Ishikawa (cell line): ENCODE measurements around the gene TYK2.

ENCODE experiments used
- CEBPB ChIP-seq: IDR thresholded peaks from 2 replicates; pipeline ENCODE4 v1.6.1; 2012
- CREB1 ChIP-seq: IDR thresholded peaks from 2 replicates; pipeline ENCODE4 v1.6.1; 2012; ENCODE audit warnings: low read depth
- EGR1 ChIP-seq: IDR thresholded peaks from 2 replicates; pipeline ENCODE4 v1.6.1; 2012
- EP300 ChIP-seq: IDR thresholded peaks from 2 replicates; pipeline ENCODE4 v1.6.1; 2012; ENCODE audit warnings: borderline replicate concordance
- FOXM1 ChIP-seq: IDR thresholded peaks from 2 replicates; pipeline ENCODE4 v1.6.1; 2012; ENCODE audit warnings: low read depth, borderline replicate concordance
- NFIC ChIP-seq: IDR thresholded peaks from 2 replicates; pipeline ENCODE4 v1.6.1; 2012
- RAD21 ChIP-seq: IDR thresholded peaks from 2 replicates; pipeline ENCODE4 v1.6.1; 2012; ENCODE audit warnings: low read depth
- TAF1 ChIP-seq: IDR thresholded peaks from 2 replicates; pipeline ENCODE4 v1.6.1; 2012; ENCODE audit warnings: low read depth, mild to moderate bottlenecking
- TCF12 ChIP-seq: IDR thresholded peaks from 2 replicates; pipeline ENCODE4 v1.6.1; 2012; ENCODE audit warnings: low read depth
- TEAD4 ChIP-seq: IDR thresholded peaks from 2 replicates; pipeline ENCODE4 v1.6.1; 2012
- YY1 ChIP-seq: IDR thresholded peaks from 2 replicates; pipeline ENCODE4 v1.6.1; 2012; ENCODE audit warnings: low read depth
- ZBTB7A ChIP-seq: IDR thresholded peaks from 2 replicates; pipeline ENCODE4 v1.6.1; 2012; ENCODE audit warnings: low read depth
- TF ChIP-seq, protein P1 (sequence below): IDR thresholded peaks from 2 replicates; pipeline ENCODE4 v1.6.1; 2012
- TF ChIP-seq, protein P2 (sequence below): IDR thresholded peaks from 2 replicates; pipeline ENCODE4 v1.6.1; 2012; ENCODE audit warnings: low read depth, mild to moderate bottlenecking
- TF ChIP-seq, protein P3 (sequence below): IDR thresholded peaks from 2 replicates; pipeline ENCODE4 v1.6.1; 2012

TYK2 gene

DNA sequence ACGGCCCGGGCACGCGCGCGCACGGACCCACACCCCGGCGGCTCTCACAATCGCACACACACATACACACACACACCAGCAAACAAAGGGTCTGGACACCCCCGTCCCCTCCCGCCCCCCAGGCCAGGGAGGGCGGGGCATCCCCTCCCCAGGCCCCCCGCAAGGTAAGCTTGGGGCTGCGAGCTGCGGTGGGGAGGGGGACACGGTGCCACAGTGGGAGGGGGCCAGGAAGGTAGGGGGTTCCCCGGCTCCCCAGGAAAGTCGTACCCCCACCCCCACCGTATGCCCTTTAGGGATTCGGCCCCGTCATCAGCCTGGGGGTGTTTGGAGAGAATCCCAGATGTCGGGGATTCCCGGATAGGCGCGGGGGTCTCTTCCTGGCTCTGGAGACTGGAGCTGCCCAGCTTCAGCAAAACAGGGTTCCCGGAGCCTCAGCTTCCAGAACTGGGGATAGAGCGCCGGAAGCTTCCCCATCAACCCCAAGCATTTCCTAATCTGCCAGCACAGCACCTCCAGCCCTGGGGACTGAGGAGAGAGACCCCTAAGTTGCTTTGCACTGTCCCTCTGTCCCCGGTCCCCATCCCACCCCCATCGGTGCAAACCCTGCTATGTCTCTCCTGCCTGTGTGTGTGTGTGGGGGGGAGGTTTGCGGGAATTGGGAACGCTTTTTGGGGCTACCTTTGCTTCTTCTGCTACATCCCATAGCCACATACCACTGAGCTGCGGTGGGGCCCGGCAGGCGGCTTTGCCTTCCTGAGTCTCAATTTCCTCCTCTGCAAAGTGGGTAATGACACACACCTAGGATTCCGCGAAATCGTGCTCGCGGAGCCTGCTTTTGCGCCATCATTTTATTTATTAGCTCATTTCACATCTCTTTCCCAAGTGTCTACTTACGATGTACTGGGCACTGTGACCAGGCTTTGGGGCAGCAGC is 24.8 kb upstream of the TYK2 start:
- TF ChIP-seq NFIC (no peak), EGR1 (no peak), CREB1 (no peak), TAF1 (no peak)
- TF ChIP-seq, protein P1, sequence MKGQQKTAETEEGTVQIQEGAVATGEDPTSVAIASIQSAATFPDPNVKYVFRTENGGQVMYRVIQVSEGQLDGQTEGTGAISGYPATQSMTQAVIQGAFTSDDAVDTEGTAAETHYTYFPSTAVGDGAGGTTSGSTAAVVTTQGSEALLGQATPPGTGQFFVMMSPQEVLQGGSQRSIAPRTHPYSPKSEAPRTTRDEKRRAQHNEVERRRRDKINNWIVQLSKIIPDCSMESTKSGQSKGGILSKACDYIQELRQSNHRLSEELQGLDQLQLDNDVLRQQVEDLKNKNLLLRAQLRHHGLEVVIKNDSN = no peak
- TF ChIP-seq, protein P2, sequence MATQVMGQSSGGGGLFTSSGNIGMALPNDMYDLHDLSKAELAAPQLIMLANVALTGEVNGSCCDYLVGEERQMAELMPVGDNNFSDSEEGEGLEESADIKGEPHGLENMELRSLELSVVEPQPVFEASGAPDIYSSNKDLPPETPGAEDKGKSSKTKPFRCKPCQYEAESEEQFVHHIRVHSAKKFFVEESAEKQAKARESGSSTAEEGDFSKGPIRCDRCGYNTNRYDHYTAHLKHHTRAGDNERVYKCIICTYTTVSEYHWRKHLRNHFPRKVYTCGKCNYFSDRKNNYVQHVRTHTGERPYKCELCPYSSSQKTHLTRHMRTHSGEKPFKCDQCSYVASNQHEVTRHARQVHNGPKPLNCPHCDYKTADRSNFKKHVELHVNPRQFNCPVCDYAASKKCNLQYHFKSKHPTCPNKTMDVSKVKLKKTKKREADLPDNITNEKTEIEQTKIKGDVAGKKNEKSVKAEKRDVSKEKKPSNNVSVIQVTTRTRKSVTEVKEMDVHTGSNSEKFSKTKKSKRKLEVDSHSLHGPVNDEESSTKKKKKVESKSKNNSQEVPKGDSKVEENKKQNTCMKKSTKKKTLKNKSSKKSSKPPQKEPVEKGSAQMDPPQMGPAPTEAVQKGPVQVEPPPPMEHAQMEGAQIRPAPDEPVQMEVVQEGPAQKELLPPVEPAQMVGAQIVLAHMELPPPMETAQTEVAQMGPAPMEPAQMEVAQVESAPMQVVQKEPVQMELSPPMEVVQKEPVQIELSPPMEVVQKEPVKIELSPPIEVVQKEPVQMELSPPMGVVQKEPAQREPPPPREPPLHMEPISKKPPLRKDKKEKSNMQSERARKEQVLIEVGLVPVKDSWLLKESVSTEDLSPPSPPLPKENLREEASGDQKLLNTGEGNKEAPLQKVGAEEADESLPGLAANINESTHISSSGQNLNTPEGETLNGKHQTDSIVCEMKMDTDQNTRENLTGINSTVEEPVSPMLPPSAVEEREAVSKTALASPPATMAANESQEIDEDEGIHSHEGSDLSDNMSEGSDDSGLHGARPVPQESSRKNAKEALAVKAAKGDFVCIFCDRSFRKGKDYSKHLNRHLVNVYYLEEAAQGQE = no peak
- TF ChIP-seq, protein P3, sequence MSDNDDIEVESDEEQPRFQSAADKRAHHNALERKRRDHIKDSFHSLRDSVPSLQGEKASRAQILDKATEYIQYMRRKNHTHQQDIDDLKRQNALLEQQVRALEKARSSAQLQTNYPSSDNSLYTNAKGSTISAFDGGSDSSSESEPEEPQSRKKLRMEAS = no peak

DNA sequence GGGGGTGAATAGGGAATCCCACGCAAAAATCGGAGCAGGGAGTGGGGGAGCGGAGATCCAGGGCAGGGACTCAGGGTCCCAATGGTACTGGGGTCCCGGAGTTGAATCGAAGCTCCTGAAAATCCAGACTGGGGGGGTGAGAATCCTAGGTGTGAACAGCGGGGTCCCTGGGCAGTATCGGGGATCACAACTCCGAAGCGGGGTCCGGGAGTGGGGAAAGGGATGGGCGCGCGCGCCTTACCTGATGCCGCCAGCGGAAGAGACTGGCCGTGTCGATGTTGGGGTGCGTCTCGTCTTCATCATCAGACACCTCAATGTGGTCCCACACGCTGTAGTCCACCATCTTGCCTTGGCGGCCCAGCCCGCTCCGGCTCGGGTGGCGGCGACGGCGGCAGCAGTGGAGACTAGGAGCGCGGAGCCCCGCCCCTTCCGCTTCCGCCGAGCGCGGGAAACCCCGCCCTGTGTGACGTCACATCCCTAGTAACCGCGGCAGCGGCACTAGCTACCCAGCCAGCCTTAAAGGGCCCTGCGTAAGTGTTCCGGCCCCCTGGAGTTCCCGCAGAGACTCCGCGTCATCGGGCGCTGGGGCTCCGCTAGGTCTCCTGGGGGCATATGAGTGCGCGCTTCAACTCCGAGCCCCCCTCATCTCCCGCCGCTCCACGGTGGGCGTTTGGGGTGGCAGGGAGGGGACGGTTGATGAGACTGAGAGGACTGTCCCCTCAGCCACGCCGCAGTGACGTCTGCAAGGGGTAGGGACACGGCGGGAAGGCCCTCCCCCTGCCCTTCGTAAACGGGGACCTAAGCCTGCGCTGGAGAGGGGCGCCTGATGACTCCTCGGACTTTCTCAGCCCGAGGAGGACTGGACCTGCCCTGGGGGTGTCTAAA is 23.0 kb upstream of the TYK2 start, which contains the start of gene CDC37:
TSS of gene CDC37 (minus strand) at position 406 of the 885 bp plus-strand sequence. CDS start at position 343, 63 bp downstream.
- TF ChIP-seq ZBTB7A (no peak), FOXM1 (no peak), TAF1 (peak; percentile 91), RAD21 (no peak), TCF12 (no peak), CREB1 (peak; percentile 80), EGR1 (no peak), NFIC (0 out of 2 replicates have a peak, but pooled peaks have one; percentile 25), YY1 (peak; percentile 88), EP300 (0 out of 2 replicates have a peak, but pooled peaks have one; percentile 41), TEAD4 (no peak), CEBPB (no peak)
- TF ChIP-seq, protein P3 = peak; percentile 61; the same call in 1 of the 2 replicates
- TF ChIP-seq, protein P2 = no peak
- TF ChIP-seq, protein P1 = 0 out of 2 replicates have a peak, but pooled peaks have one; percentile 30

DNA sequence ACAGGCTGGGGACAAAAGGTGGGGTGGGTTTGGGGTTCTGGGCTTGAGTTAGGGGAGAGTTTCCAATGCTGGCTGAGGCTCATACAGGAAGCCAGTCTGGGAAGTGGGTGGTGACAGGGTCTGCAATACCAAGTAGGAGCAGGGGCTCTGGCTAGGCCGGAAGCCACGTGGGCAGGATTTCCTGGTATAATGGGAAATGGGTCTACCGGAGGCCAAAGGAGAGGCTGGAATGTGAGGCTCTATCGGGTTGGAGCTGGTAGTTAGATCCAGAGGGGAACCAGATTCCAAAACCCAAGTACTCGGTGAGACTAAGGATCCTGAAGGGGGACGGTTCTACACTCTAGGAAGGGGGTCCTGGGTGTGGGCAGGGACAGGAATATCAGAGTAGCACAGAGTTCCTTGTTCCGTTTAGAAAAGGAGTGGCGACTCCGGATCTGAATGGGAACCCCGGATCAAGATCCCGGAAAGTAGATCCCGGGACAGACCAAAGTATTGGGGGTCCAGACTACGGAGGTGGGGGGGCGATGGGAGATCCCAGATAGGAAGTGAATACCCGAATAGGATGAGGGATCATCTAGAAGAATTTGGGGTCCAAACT is 22.2 kb upstream of the TYK2 start:
- TF ChIP-seq TCF12 = no peak
- TF ChIP-seq, protein P3 = peak; percentile 44; the same call in 1 of the 2 replicates
- no peak for TF ChIP-seq EGR1
- no peak for TF ChIP-seq EP300
- no peak for TF ChIP-seq YY1
- TF ChIP-seq, protein P1 = peak; percentile 82
- peak; percentile 61 for TF ChIP-seq TEAD4
- TF ChIP-seq RAD21 = no peak

DNA sequence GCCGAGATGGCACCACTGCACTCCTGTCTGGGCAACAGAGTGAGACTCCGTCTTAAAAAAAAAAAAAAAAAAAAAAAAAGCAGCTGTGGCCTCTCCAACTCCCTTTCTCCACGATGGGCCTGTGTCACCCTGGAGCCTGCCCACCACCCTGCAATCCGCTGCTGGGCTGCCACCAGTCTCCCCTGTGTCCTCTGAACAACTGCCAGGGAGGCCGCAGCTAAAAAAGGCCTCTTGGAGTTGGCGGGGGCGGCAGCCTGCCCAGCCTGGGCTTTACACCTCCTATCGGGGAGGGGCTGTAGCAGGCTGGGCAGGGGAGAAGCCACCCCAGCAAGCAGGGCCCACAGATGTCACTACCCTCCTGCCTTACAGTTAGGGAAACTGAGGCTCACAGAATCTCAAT is 19.5 kb upstream of the TYK2 start:
- TF ChIP-seq EP300 = no peak
